ENCODE measurements around the gene PER3. TPM values are rescaled to one million over a fixed set of nuclear protein-coding genes. Genes with fewer than 3 reads are reported as not detected.

Gene PER3
- total RNA-seq, 1 experiment from 2014 or later, result 5.8 TPM

- no peak for TF ChIP-seq REST (IDR thresholded peaks at IDR 0.05; ENCODE audit: low read depth)
- TF ChIP-seq CEBPB (IDR thresholded peaks at IDR 0.05; ENCODE audit: low read depth), result no peak
Observed at GRCh38 chr1:7827126-7827955, 43.2 kb downstream of the PER3 start (continued).

- H3K4me3 ChIP-seq (replicated peaks in 1 of 2; ENCODE audit: low read depth in 1 of 2, low read length in 2 of 2), result no peak overlapping the region
- H3K9me3 ChIP-seq (ENCODE audit: control insufficient read depth in 1 of 2, insufficient read depth in 1 of 2, low read depth in 1 of 2, low read length in 2 of 2), result no peaks in the 10 kb centered on the region
- H4K20me1 ChIP-seq (ENCODE audit: insufficient read depth), result no peaks in the 10 kb centered on the region
- no TSS peak for BruUV-seq (replicated peaks)
- ChIA-PET RAD21 (ENCODE audit: low non-redundant PET in 1 of 2, low total read pairs in 2 of 2, uncharacterized antibody in 2 of 2, unreplicated experiment in 2 of 2) (no interaction called here), CTCF (no interaction called here), POLR2A (no interaction called here)
- H3K4me2 ChIP-seq (ENCODE audit: low read length), result no peak overlapping the region
- no peaks in the 10 kb centered on the region for H3K9me2 ChIP-seq (ENCODE audit: insufficient read depth)
- H3K27ac ChIP-seq (ENCODE audit: low read depth, low read length), result no peak overlapping the region
- no peak for DNase-seq (ENCODE audit: low read depth, low spot score)
- H3K27me3 ChIP-seq (ENCODE audit: insufficient read depth, low read length), result no peaks in the 10 kb centered on the region
- no peak overlapping the region for H2AFZ ChIP-seq (ENCODE audit: low read depth, low read length, poor library complexity, severe bottlenecking)
- H3K4me1 ChIP-seq (ENCODE audit: control insufficient read depth in 1 of 2, insufficient read depth in 2 of 2, low read length in 2 of 2), result no peaks in the 10 kb centered on the region
- H3K79me2 ChIP-seq (ENCODE audit: insufficient read depth, low read length), result no peaks in the 10 kb centered on the region
- intact Hi-C loops (cut with micrococcal nuclease), result no loop called here
- peaks cover 0 to 4% of the 10 kb centered on the region in 2 experiments; a peak in 2 of 4 replicates for H3K36me3 ChIP-seq (ENCODE audit: control insufficient read depth in 1 of 2, insufficient read depth in 2 of 2, low read length in 2 of 2)
- H3K9ac ChIP-seq (ENCODE audit: low read length), result no peak overlapping the region
- ATAC-seq, result no peak
- TF ChIP-seq ELF1 (IDR thresholded peaks at IDR 0.05; ENCODE audit: borderline replicate concordance, low read depth) (no peak), ZNF274 (IDR thresholded peaks at IDR 0.05; ENCODE audit: low read depth, low read length) (no peak), CBX3 (IDR thresholded peaks at IDR 0.05; ENCODE audit: low read depth) (no peak), FOSL1 (IDR thresholded peaks at IDR 0.05; ENCODE audit: low read depth) (no peak), REST (IDR thresholded peaks at IDR 0.05; ENCODE audit: low read depth) (no peak), POLR2A (IDR thresholded peaks at IDR 0.05; ENCODE audit: borderline replicate concordance, extremely low read depth, insufficient read depth, insufficient read length) (no peak), CEBPB (IDR thresholded peaks at IDR 0.05; ENCODE audit: low read depth) (no peak), SRF (IDR thresholded peaks at IDR 0.05; ENCODE audit: low read depth) (no peak), RAD21 (IDR thresholded peaks at IDR 0.05; ENCODE audit: low read depth) (no peak), CTCF (IDR thresholded peaks at IDR 0.05 in 2 of 3, conservative IDR thresholded peaks at IDR 0.05 in 1 of 3; ENCODE audit: borderline replicate concordance in 1 of 3, insufficient read depth in 1 of 3, low read depth in 2 of 3, low read length in 2 of 3) (no peak), ATF3 (IDR thresholded peaks at IDR 0.05) (no peak), POLR2AphosphoS5 (IDR thresholded peaks at IDR 0.05; ENCODE audit: low read depth, low read length) (no peak), MAX (IDR thresholded peaks at IDR 0.05) (no peak), JUND (IDR thresholded peaks at IDR 0.05) (no peak), EZH2phosphoT487 (IDR thresholded peaks at IDR 0.05; ENCODE audit: borderline replicate concordance) (no peak), ZFX (IDR thresholded peaks at IDR 0.05) (no peak)
Observed at GRCh38 chr1:7831458-7831857, 47.4 kb downstream of the PER3 start.

Data from HCT116 (cell line).